ENCODE results near the gene MPL.
"Not testable (repeated sequence)": the region's sequence is repeated elsewhere in the genome, so short reads cannot be mapped to it uniquely, and the experiment has no call there.

Gene MPL

DNA sequence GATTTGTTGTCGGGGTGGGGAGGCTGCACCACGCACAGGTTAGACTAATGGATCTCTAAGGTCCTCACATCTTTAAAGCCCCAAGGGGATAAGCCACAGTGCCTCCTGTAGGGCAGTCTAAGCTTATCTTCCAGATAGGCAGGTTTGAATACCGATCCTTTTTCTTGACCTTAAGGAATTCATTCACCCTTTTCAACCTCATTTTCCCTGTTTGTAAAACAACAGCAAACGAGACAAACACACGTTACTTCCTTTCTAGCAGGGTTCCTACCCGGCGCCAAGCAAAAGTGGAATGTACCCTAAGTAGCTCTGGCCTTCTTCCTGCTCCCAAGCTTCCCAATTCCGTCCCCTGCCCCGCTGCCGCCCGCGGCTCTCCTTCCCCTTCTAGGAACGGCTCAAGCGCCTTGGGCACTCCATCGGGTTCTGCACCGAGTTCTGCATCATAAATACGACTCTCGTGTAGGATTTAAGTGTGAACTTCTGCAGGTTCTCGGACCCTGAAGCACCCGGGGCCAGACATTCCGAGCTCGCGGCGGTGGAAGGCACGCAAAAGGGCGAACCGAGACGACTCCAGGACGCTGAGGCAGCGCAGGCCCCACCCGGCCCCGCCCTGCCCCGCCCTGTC is 20.6 kb downstream of the MPL start:
- DNase-seq, result no peak

DNA sequence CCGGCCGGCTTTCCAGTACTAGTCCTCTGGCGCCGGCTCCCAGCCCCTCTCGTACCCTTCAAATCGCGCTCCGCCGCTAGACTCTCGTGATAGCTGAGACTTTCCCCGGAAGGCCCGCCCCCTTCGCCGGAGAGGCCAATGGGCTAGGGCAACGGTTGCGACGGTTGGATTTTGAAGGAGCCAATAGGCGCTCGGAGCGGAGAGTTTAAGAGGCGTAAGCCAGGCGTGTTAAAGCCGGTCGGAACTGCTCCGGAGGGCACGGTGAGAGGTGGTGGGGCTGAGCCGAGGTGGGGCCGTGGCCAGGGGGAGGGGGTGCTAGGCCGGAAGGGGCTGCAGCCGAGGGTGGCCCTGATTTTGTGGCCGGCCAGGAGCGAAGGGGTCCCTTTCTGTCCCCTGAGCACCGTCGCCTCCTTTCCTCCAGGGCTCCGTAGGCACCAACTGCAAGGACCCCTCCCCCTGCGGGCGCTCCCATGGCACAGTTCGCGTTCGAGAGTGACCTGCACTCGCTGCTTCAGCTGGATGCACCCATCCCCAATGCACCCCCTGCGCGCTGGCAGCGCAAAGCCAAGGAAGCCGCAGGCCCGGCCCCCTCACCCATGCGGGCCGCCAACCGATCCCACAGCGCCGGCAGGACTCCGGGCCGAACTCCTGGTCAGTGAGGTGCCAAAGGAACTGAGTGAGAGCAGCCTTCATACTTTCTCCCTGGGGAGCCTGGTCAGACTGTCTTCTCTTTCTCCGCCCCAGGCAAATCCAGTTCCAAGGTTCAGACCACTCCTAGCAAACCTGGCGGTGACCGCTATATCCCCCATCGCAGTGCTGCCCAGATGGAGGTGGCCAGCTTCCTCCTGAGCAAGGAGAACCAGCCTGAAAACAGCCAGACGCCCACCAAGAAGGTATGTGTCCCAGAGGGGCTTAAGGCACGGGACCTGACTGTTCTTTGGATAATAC is 21.4 kb downstream of the MPL start, which contains the start of gene CDC20:
Gene CDC20, plus strand, starts transcription at position 236 of the 948 bp plus-strand sequence. Its CDS starts 235 bp downstream, at position 471.
- peak; percentile 99 for DNase-seq

DNA sequence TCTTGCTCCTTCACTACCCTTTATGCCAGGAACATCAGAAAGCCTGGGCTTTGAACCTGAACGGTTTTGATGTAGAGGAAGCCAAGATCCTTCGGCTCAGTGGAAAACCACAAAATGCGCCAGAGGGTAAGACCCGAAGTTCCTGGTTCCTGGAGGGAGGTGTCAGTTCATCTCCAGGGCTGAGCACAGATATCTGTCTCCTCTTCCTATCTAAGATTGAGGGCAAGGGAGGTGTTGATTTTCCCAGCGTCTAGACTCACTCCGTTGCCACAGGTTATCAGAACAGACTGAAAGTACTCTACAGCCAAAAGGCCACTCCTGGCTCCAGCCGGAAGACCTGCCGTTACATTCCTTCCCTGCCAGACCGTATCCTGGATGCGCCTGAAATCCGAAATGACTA is 22.1 kb downstream of the MPL start:
- peak; percentile 45 for DNase-seq

GRCh38 chr1:43360616-43361015 is 23.0 kb downstream of the MPL start:
- DNase-seq, result peak; percentile 8

GRCh38 chr1:43363283-43363934 is 25.8 kb downstream of the MPL start:
- DNase-seq, result peak; percentile 49

- no peak for DNase-seq
These were observed 26.4 kb downstream of the MPL start for GRCh38 chr1:43363935-43364525.

DNA sequence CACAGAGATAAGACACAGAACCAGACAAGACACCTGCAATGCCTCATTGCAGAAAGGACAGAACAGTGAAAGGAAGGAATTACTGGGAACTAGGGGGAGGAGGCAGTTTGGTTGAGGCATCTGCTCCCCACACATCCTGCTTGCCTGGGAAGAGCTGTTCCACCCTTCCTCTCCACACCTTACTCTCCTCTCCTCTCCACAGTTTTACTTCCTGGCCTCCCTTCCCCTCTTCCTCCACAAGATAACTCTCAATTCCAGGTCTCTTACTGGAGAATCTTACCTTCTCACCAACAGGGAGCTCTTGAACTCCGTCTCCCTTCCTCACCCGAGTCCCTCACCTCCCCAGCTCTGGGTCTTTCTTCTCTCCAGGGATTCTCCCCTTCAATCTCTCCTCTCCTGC is 28.1 kb downstream of the MPL start:
- no peak for DNase-seq

- no peak for DNase-seq
These were observed 28.6 kb downstream of the MPL start for GRCh38 chr1:43366179-43366578.

DNA sequence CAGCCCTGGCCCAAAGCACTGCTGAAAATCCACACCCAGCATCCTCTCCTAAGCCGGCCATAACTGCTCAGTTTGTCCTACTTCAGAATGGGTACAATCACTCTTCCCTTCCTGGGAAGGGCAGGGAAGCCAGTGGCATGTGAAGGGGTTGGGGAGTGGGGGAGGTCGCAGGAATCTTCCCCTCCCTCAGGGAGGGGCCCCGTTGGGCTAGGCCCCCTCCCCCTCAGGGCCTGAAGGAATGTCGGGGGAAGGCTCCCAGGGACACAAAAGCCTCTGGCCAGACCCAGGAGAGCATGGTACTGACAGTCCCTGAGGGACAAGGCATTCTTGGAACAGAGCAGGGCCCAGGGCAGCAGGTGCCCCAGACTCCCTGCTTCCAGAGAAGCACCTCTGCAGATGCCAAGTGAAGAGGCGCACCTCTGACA is 29.0 kb downstream of the MPL start:
- no peak for DNase-seq

GRCh38 chr1:43367026-43367903 is 29.6 kb downstream of the MPL start:
- no peak for DNase-seq

DNA sequence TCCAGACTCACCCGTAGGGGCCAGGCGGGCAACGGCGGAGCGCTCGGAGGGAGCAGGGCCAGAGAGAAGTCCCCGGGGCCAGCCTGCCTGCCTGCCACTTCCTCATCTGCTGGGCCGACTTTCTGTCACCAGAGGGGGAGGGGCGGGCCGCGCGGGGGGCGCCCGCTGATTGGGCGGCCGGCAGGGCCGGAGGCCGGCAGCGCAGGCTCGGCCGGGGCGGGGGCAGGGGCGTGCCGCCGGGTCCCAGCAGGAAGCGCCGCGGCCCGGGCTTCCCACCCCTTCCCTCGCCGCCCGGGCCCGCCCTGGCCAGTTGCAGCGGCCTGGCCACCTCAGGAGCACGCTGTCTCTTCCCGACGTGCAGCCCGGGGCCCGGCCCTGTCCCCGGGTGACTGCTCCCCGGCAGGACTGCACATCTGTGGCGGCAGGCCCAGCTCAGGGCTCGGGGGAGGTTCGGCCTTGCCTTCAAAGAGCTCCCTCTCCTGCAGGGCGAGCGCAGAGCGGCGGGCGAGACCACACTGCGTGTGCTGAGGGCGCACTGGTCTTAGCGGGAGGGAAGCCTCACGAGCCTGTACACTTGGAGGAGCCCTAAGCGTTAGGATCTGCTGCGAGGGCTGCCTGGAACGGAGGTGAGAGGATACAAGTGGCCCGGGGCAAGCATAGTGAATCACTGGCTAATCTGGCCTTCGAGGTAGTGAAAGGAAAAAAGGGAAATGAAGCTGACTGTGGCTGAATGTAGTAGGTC is 30.5 kb downstream of the MPL start, which contains the start of gene ELOVL1:
Gene ELOVL1, minus strand, starts transcription at position 108 of the 742 bp plus-strand sequence. CDS start 2,402 bp downstream, outside the sequence.
- peak; percentile 92 for DNase-seq

GRCh38 chr1:43368646-43369020 is 31.0 kb downstream of the MPL start:
- no peak for DNase-seq

DNA sequence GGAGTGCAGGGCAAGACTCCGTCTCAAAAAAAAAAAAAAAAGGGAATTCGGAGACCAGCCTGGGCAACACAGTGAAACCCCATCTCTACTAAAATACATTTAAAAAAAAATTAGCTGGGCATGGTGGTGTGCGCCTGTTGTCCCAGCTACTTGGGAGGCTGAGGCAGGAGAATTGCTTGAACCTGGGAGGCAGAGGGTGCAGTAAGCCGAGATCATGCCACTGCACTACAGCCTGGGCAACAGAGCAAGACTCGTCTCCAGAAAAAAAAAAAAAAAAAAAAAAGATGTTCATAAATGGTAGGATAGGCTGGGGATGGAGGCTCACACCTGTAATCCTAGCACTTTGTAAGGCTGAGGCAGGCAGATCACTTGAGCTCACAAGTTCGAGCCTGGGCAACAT is 32.2 kb downstream of the MPL start:
- not testable (repeated sequence) for DNase-seq

GRCh38 chr1:43370564-43370963 is 32.9 kb downstream of the MPL start:
- no peak for DNase-seq

DNA sequence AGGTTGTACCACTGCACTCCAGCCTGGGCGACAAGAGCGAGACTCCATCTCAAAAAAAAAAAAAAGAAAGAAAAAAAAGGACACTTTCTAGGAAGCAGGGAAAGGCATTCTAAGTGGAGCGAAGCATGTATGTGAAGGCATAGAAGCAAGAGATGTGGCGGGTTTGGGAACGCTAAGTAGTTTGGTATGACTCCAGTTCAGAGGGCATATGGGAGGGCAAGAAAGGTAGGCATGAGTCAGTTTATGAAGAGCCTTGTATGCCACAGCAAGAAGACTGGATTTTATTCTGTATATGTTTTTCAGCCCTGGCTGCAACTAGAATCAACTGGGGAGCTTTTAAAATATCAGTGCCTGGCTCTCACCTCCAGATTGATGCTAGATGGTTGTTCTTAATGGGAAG is 34.6 kb downstream of the MPL start:
- DNase-seq, result peak; percentile 51

DNA sequence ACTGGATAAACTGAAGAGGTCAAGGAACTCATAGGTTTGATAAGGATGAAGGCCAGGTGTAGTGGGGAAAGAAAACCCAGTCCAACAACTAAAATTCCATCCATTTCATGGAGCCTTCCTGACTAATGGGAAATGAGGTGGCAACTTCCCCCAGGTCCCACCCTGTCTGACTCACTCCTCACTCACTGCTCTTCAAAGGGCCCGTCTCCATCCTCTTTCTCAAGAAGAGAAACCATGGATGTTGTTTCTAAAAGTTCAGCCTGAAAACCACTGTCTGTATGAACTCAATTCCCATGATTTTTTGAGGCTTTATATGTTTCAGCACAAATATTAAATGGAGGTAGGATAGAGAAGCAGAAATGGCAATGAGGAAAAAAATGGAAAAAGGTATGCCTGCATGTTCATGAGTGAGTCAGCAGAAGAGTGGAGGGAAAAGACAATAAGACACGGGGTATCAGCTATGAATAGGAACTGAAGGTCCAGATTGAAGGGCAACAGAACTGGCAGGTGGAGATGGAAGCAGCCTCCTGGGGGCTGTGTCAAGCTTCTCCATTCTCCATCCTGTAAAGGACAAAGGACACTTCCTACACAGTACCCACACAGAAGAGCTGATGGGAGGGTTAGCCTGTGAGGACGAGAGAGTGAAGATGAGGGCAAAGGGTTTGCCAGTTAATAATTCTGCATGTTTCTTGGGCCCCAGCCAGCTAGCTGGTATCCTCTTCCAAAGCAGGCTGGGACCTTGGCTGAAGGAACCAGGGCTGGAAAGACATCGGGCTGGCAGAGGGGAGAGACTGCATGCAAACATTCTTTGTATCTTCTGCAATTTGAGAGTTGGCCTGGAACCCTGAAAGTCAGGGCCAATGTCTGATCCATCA is 35.7 kb downstream of the MPL start:
- DNase-seq, result peak; percentile 84

- DNase-seq, result no peak
These were observed 39.2 kb downstream of the MPL start for GRCh38 chr1:43376723-43377235.

DNA sequence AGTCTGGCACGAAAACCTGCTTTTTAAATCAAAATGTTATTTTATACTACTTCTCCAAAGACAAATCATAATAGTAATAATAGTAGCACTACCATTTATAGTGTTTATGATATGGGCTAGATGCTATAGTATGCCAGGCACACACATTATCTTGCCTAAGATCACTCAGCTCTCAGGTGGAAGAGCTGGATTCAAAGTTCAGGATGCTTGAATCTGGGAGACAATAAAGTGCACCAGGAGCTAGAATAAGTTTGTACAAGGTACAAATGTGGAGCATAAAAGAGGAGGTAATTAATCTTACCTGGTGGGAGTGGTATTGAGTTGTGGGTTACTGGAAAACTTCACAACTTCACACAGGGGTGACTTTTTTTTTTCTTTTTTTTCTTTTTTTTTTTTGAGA is 40.2 kb downstream of the MPL start:
- no peak for DNase-seq

- no peak for DNase-seq
These were observed 41.9 kb downstream of the MPL start for GRCh38 chr1:43379476-43379875.

DNA sequence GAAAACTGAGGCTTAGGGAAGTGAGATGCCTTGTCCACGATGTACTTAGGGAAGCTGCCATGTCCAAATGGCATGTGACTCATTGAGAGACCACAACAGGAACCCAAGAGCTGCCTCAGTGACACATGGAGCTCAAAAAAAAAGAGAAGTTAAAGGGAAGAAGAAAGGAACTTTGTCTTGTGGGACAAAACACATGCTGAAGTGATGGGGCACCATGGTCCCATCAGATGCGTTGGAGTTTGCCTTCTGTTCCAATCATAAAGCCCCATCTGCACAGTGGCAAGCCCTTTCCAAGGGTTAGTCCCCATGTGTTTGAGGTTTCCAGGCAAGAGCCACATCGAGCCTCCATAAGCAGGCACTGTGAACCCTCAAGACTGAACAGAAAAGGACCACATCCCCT is 44.0 kb downstream of the MPL start:
- no peak for DNase-seq

Data from EL (cell line).